Measurements from ENCODE around the gene SSBP3. TPM values are rescaled to one million over a fixed set of nuclear protein-coding genes. Genes with fewer than 3 reads are reported as not detected.

SSBP3 gene
- total and polyA plus RNA-seq, 5 experiments from 2014 or later: 16.1 to 93.8 (median 19.8) TPM

GRCh38 chr1:54272772-54273091 lies 133.5 kb downstream of the SSBP3 start:
- POLR2A ChIA-PET: interaction anchor here (0.9 to 2.4 kb wide), 3 partner anchors 13 to 133 kb away, joined by 4 to 6 read pairs (median 5); partner anchors contain the start of gene SSBP3
- H3K27ac Mint-ChIP-seq: peak overlapping the region in 5 of 10 donors; percentile 2 to 82 (median 51)

GRCh38 chr1:54272134-54272533 lies 134.1 kb downstream of the SSBP3 start:
- peaks cover 25 to 77% (median 48%) of the 10 kb centered on the region in 4 donors for H3K4me1 Mint-ChIP-seq
- no peaks in the 10 kb centered on the region for H3K9me3 Mint-ChIP-seq
- H3K27me3 Mint-ChIP-seq: no peaks in the 10 kb centered on the region
- no peak for ATAC-seq
- POLR2A ChIA-PET: interaction anchor here (0.6 to 2.4 kb wide), 4 partner anchors 20 to 152 kb away, joined by 3 to 6 read pairs (median 4); partner anchors contain the start of gene SSBP3
- no peak for DNase-seq
- no peak overlapping the region for H3K4me3 Mint-ChIP-seq
- peak overlapping the region in 2 of 10 donors; percentile 43 to 77 for H3K27ac Mint-ChIP-seq
- peaks cover 0 to 6% (median 4%) of the 10 kb centered on the region in 3 donors for H3K36me3 Mint-ChIP-seq

More at GRCh38 chr1:54272772-54273091, 133.5 kb downstream of the SSBP3 start:
- no peaks in the 10 kb centered on the region for H3K27me3 Mint-ChIP-seq
- H3K4me1 Mint-ChIP-seq: peaks cover 28 to 78% (median 49%) of the 10 kb centered on the region in 4 donors
- DNase-seq (no peak), ATAC-seq (peak in 1 of 2 donors; percentile 68)
- H3K36me3 Mint-ChIP-seq: peaks cover 0 to 6% (median 4%) of the 10 kb centered on the region in 3 donors
- H3K4me3 Mint-ChIP-seq: no peak overlapping the region
- H3K9me3 Mint-ChIP-seq: no peaks in the 10 kb centered on the region

GRCh38 chr1:54271341-54271740 lies 134.9 kb downstream of the SSBP3 start:
- Mint-ChIP-seq H3K4me3 (no peak overlapping the region), H3K9me3 (no peaks in the 10 kb centered on the region), H3K4me1 (peaks cover 19 to 77% (median 42%) of the 10 kb centered on the region in 4 donors), H3K27ac (peak overlapping the region in 4 of 10 donors; percentile 33 to 77 (median 49)), H3K27me3 (no peaks in the 10 kb centered on the region), H3K36me3 (peaks cover 0 to 2% (median 0%) of the 10 kb centered on the region in 3 donors)
- DNase-seq (no peak), ATAC-seq (no peak)
- POLR2A ChIA-PET: interaction anchor here (0.6 to 2.4 kb wide), 4 partner anchors 16 to 135 kb away, joined by 3 to 6 read pairs (median 4); partner anchors contain the start of gene SSBP3

GRCh38 chr1:54270543-54270942 lies 135.7 kb downstream of the SSBP3 start:
- Mint-ChIP-seq H3K27me3 (no peaks in the 10 kb centered on the region), H3K36me3 (peaks cover 0 to 2% (median 0%) of the 10 kb centered on the region in 3 donors), H3K4me3 (no peak overlapping the region), H3K9me3 (no peaks in the 10 kb centered on the region), H3K27ac (peak overlapping the region in 6 of 10 donors; percentile 7 to 86 (median 70)), H3K4me1 (peaks cover 14 to 72% (median 42%) of the 10 kb centered on the region in 4 donors)
- DNase-seq (peak in 1 of 10 donors; percentile 34), ATAC-seq (peak; percentile 48 to 52)
- POLR2A ChIA-PET: interaction anchor here (1.0 to 1.8 kb wide), 3 partner anchors 14 to 135 kb away, joined by 3 to 5 read pairs (median 4); partner anchors contain the start of gene SSBP3

- no peak overlapping the region for H3K4me3 Mint-ChIP-seq
- peaks cover 0 to 6% (median 0%) of the 10 kb centered on the region in 3 donors for H3K36me3 Mint-ChIP-seq
- peak overlapping the region in 3 of 10 donors; percentile 13 to 83 (median 57) for H3K27ac Mint-ChIP-seq
- DNase-seq (no peak), ATAC-seq (no peak)
- peaks cover 18 to 63% (median 40%) of the 10 kb centered on the region in 4 donors for H3K4me1 Mint-ChIP-seq
- POLR2A ChIA-PET: interaction anchor here (0.5 kb wide), 1 partner anchor 210 kb away, joined by 4 read pairs; no protein-coding TSS in a partner anchor
- H3K9me3 Mint-ChIP-seq: no peaks in the 10 kb centered on the region
- H3K27me3 Mint-ChIP-seq: no peaks in the 10 kb centered on the region
Observed at GRCh38 chr1:54268762-54269297, 137.4 kb downstream of the SSBP3 start.

- peaks cover 0 to 7% (median 0%) of the 10 kb centered on the region in 3 donors for H3K36me3 Mint-ChIP-seq
- peak overlapping the region in 3 of 10 donors; percentile 13 to 48 (median 31) for H3K27ac Mint-ChIP-seq
- no peak for DNase-seq
- no peak for ATAC-seq
- H3K4me3 Mint-ChIP-seq: no peak overlapping the region
- peaks cover 19 to 59% (median 40%) of the 10 kb centered on the region in 4 donors for H3K4me1 Mint-ChIP-seq
- POLR2A ChIA-PET: no interaction called here
- no peaks in the 10 kb centered on the region for H3K9me3 Mint-ChIP-seq
- H3K27me3 Mint-ChIP-seq: no peaks in the 10 kb centered on the region
Observed at GRCh38 chr1:54267815-54268761, 138.1 kb downstream of the SSBP3 start.

- H3K27ac Mint-ChIP-seq: peak overlapping the region in 2 of 10 donors; percentile 22 to 70
- no peak overlapping the region for H3K4me3 Mint-ChIP-seq
- H3K36me3 Mint-ChIP-seq: peaks cover 0 to 6% (median 0%) of the 10 kb centered on the region in 3 donors
- POLR2A ChIA-PET: no interaction called here
- H3K27me3 Mint-ChIP-seq: no peaks in the 10 kb centered on the region
- no peaks in the 10 kb centered on the region for H3K9me3 Mint-ChIP-seq
- H3K4me1 Mint-ChIP-seq: peaks cover 16 to 61% (median 38%) of the 10 kb centered on the region in 4 donors
- ATAC-seq (no peak), DNase-seq (no peak)
Observed at GRCh38 chr1:54266908-54267307, 139.3 kb downstream of the SSBP3 start.

- ATAC-seq (no peak), DNase-seq (no peak)
- POLR2A ChIA-PET: interaction anchor here (0.6 kb wide), 1 partner anchor 10 kb away, joined by 3 read pairs; no protein-coding TSS in a partner anchor
- Mint-ChIP-seq H3K27me3 (no peaks in the 10 kb centered on the region), H3K4me1 (peaks cover 16 to 68% (median 37%) of the 10 kb centered on the region in 4 donors), H3K36me3 (peaks cover 0 to 10% (median 0%) of the 10 kb centered on the region in 3 donors), H3K9me3 (no peaks in the 10 kb centered on the region), H3K27ac (no peak overlapping the region), H3K4me3 (no peak overlapping the region)
Observed at GRCh38 chr1:54266195-54266594, 140.0 kb downstream of the SSBP3 start.

GRCh38 chr1:54265659-54266058 lies 140.5 kb downstream of the SSBP3 start:
- peak overlapping the region in 2 of 10 donors; percentile 34 to 47 for H3K27ac Mint-ChIP-seq
- ATAC-seq: no peak
- H3K36me3 Mint-ChIP-seq: peaks cover 0 to 13% (median 0%) of the 10 kb centered on the region in 3 donors
- no peak overlapping the region for H3K4me3 Mint-ChIP-seq
- H3K27me3 Mint-ChIP-seq: no peaks in the 10 kb centered on the region
- H3K4me1 Mint-ChIP-seq: peaks cover 16 to 67% (median 38%) of the 10 kb centered on the region in 4 donors
- POLR2A ChIA-PET: interaction anchor here (0.6 kb wide), 1 partner anchor 10 kb away, joined by 3 read pairs; no protein-coding TSS in a partner anchor
- no peaks in the 10 kb centered on the region for H3K9me3 Mint-ChIP-seq
- no peak for DNase-seq

GRCh38 chr1:54265126-54265525 lies 141.1 kb downstream of the SSBP3 start:
- DNase-seq (no peak), ATAC-seq (no peak)
- Mint-ChIP-seq H3K27me3 (no peaks in the 10 kb centered on the region), H3K9me3 (no peaks in the 10 kb centered on the region), H3K36me3 (peaks cover 0 to 14% (median 0%) of the 10 kb centered on the region in 3 donors), H3K27ac (peak overlapping the region in 7 of 10 donors; percentile 15 to 86 (median 34)), H3K4me3 (no peak overlapping the region), H3K4me1 (peaks cover 17 to 66% (median 34%) of the 10 kb centered on the region in 4 donors)
- POLR2A ChIA-PET: no interaction called here

- peaks cover 9 to 59% (median 26%) of the 10 kb centered on the region in 4 donors for H3K4me1 Mint-ChIP-seq
- DNase-seq (no peak), ATAC-seq (no peak)
- H3K27me3 Mint-ChIP-seq: no peaks in the 10 kb centered on the region
- POLR2A ChIA-PET: no interaction called here
- H3K36me3 Mint-ChIP-seq: peaks cover 0 to 22% (median 0%) of the 10 kb centered on the region in 3 donors
- H3K4me3 Mint-ChIP-seq: no peak overlapping the region
- no peaks in the 10 kb centered on the region for H3K9me3 Mint-ChIP-seq
- peak overlapping the region in 6 of 10 donors; percentile 19 to 78 (median 30) for H3K27ac Mint-ChIP-seq
Observed at GRCh38 chr1:54263601-54264226, 142.5 kb downstream of the SSBP3 start.

- Mint-ChIP-seq H3K27ac (peak overlapping the region in 5 of 10 donors; percentile 37 to 82 (median 47)), H3K4me1 (peaks cover 11 to 56% (median 24%) of the 10 kb centered on the region in 4 donors), H3K36me3 (peaks cover 0 to 30% (median 0%) of the 10 kb centered on the region in 3 donors), H3K27me3 (no peaks in the 10 kb centered on the region), H3K9me3 (no peaks in the 10 kb centered on the region), H3K4me3 (no peak overlapping the region)
- ATAC-seq: no peak
- DNase-seq: no peak
- POLR2A ChIA-PET: interaction anchor here (0.5 to 0.6 kb wide), 3 partner anchors 21 to 145 kb away, joined by 3 to 5 read pairs (median 3); no protein-coding TSS in a partner anchor
Observed at GRCh38 chr1:54262244-54262643, 143.9 kb downstream of the SSBP3 start.

Measured in naive thymus-derived CD8-positive, alpha-beta T cell (primary cell).